ENCODE results near the gene LMLN. TPM values are rescaled to one million over a fixed set of nuclear protein-coding genes. Genes with fewer than 3 reads are reported as not detected.
"Not testable (repeated sequence)": the region's sequence is repeated elsewhere in the genome, so short reads cannot be mapped to it uniquely, and the experiment has no call there.

Gene LMLN
- total and polyA plus RNA-seq, 2 experiments from 2014 or later, result 3.1 to 6.2 TPM

- in situ Hi-C loops (cut with MboI), result no loop called here
- H3K9ac ChIP-seq, result no peak overlapping the region
Measured at GRCh38 chr3:198048445-198048844, 88.4 kb downstream of the LMLN start.

DNA sequence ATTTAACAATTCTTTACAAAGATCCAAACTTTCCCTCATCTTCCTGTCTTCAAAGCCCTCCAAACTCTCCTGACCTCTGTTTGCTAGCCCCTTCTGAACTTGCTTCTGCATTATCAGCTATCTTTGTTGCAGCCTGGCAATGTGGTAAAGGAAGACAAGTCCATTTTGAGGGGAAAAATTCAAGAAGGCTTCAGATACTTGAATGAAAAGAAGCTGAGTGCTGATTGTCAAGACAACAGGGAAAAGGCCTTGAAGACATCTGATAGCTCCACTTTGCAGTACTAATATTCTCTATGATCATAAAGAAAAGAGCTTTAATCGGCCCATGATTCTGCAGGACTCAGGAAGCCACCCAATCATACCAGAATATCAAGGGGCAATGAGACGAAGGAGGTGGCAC lies 91.8 kb downstream of the LMLN start:
- 45 to 46% methylated on average over 2 of the region's 2 CpGs for WGBS, 2 experiments (ENCODE audit: low coverage in 1 of 2, low lambda C conversion rate in 2 of 2, missing lambda C conversion rate in 2 of 2)
- in situ Hi-C loops (cut with MboI), result no loop called here
- TF ChIP-seq EZH2 (IDR thresholded peaks at IDR 0.05; ENCODE audit: insufficient read depth, poor library complexity, severe bottlenecking), result no peak
- no peak for TF ChIP-seq EZH2phosphoT487 (IDR thresholded peaks at IDR 0.05; ENCODE audit: insufficient read depth, low read depth)

More at GRCh38 chr3:198048445-198048844, 88.4 kb downstream of the LMLN start:
- H3K9me2 ChIP-seq (ENCODE audit: insufficient read depth), result no peaks in the 10 kb centered on the region
- no peaks in the 10 kb centered on the region for H3K9me3 ChIP-seq (ENCODE audit: low read depth)
- no peak for TF ChIP-seq EZH2 (IDR thresholded peaks at IDR 0.05; ENCODE audit: insufficient read depth, poor library complexity, severe bottlenecking)
- no peak for TF ChIP-seq EZH2phosphoT487 (IDR thresholded peaks at IDR 0.05; ENCODE audit: insufficient read depth, low read depth)
- no peak overlapping the region for H3K4me2 ChIP-seq (ENCODE audit: unreplicated experiment)
- H4K20me1 ChIP-seq (ENCODE audit: insufficient read depth), result no peaks in the 10 kb centered on the region
- H3K79me2 ChIP-seq (ENCODE audit: insufficient read depth), result no peaks in the 10 kb centered on the region
- H3K4me3 ChIP-seq, result no peak overlapping the region
- H3K27me3 ChIP-seq (replicated peaks; ENCODE audit: insufficient read depth), result no peaks in the 10 kb centered on the region
- no peak overlapping the region for H3K27ac ChIP-seq
- no peak for DNase-seq
- no peak overlapping the region for H2AFZ ChIP-seq
- H3F3A ChIP-seq (ENCODE audit: insufficient read depth), result no peaks in the 10 kb centered on the region
- no peaks in the 10 kb centered on the region for H3K36me3 ChIP-seq (ENCODE audit: low read depth)
- H3K4me1 ChIP-seq (ENCODE audit: insufficient read depth), result no peaks in the 10 kb centered on the region

GRCh38 chr3:198053462-198053861 lies 93.4 kb downstream of the LMLN start:
- H4K20me1 ChIP-seq (ENCODE audit: insufficient read depth); H3K27ac ChIP-seq; H3K9me3 ChIP-seq (ENCODE audit: low read depth); H3F3A ChIP-seq (ENCODE audit: insufficient read depth); H3K9me2 ChIP-seq (ENCODE audit: insufficient read depth); H3K4me3 ChIP-seq; in situ Hi-C loops (cut with MboI); H3K36me3 ChIP-seq (ENCODE audit: low read depth); H3K27me3 ChIP-seq (replicated peaks; ENCODE audit: insufficient read depth); H3K79me2 ChIP-seq (ENCODE audit: insufficient read depth); H3K4me2 ChIP-seq (ENCODE audit: unreplicated experiment); H3K9ac ChIP-seq; DNase-seq; H2AFZ ChIP-seq; H3K4me1 ChIP-seq (ENCODE audit: insufficient read depth): not testable (repeated sequence)

More for the DNA sequence above, 91.8 kb downstream of the LMLN start:
- no peaks in the 10 kb centered on the region for H3K9me2 ChIP-seq (ENCODE audit: insufficient read depth)
- no peak overlapping the region for H3K9ac ChIP-seq
- no peaks in the 10 kb centered on the region for H3K79me2 ChIP-seq (ENCODE audit: insufficient read depth)
- no peaks in the 10 kb centered on the region for H3K4me1 ChIP-seq (ENCODE audit: insufficient read depth)
- H3K9me3 ChIP-seq (ENCODE audit: low read depth), result no peaks in the 10 kb centered on the region
- H2AFZ ChIP-seq, result no peak overlapping the region
- H3F3A ChIP-seq (ENCODE audit: insufficient read depth), result no peaks in the 10 kb centered on the region
- H3K4me3 ChIP-seq, result no peak overlapping the region
- no peaks in the 10 kb centered on the region; the same call in 1 of the 2 replicates for H3K27me3 ChIP-seq (replicated peaks; ENCODE audit: insufficient read depth)
- no peak overlapping the region for H3K4me2 ChIP-seq (ENCODE audit: unreplicated experiment)
- H3K27ac ChIP-seq, result no peak overlapping the region
- no peak for DNase-seq
- no peaks in the 10 kb centered on the region for H3K36me3 ChIP-seq (ENCODE audit: low read depth)
- no peaks in the 10 kb centered on the region for H4K20me1 ChIP-seq (ENCODE audit: insufficient read depth)

DNA sequence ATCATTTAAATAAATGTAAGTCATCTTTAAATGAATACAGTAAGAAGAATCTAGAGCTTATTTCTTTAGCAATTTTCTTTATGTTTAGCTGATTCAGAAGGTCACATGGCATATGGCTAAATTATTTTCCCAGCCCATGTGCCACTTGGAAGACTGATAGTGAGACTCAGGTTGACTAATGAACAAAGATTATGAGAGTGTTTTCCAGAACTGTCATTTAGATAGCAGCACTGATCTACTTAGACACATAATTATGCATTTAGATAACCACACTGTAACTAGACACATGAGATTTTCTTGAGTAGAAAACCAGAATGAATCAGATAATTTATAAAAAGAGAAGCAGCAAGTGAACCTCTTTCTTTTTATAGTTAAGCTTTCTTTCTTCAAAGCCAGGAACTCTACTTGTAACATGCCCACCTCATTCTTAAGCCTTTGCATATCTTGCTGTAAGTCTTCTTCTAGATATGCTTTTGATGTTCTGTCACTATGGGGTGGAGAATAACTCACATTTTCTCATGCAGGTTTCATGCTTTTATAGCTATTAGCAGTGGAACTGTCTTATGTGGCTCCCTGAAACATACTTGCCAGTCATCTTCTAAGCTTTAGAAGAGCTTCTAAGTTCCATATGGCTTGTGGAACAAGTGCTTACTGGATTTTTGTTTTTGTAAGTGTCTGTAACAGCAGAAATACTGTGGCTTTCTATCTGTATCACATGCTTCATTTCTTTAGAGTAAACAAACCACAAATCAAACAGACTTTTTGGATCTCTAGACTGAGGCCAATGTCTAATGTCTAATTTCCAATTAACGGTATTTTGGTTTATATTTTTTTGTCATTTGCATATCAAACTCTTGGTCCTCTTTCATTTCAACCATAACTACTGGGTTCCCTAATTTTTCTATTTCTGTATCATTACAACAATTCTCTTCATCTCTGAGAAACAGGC lies 101.4 kb downstream of the LMLN start:
- Histone ChIP-seq H3K4me1 (ENCODE audit: insufficient read depth) (no peaks in the 10 kb centered on the region), H3K27ac (no peak overlapping the region), H4K20me1 (ENCODE audit: insufficient read depth) (no peaks in the 10 kb centered on the region), H3K9ac (no peak overlapping the region), H3K9me3 (ENCODE audit: low read depth) (no peaks in the 10 kb centered on the region), H2AFZ (no peak overlapping the region), H3K27me3 (replicated peaks; ENCODE audit: insufficient read depth) (peaks cover 82% of the 10 kb centered on the region), H3K36me3 (ENCODE audit: low read depth) (no peaks in the 10 kb centered on the region), H3K9me2 (ENCODE audit: insufficient read depth) (no peaks in the 10 kb centered on the region), H3K4me2 (ENCODE audit: unreplicated experiment) (no peak overlapping the region), H3K79me2 (ENCODE audit: insufficient read depth) (no peaks in the 10 kb centered on the region), H3K4me3 (no peak overlapping the region), H3F3A (ENCODE audit: insufficient read depth) (no peaks in the 10 kb centered on the region)
- in situ Hi-C loops (cut with MboI), result no loop called here
- DNase-seq, result no peak
- TF ChIP-seq EZH2 (IDR thresholded peaks at IDR 0.05; ENCODE audit: insufficient read depth, poor library complexity, severe bottlenecking) (no peak), EZH2phosphoT487 (IDR thresholded peaks at IDR 0.05; ENCODE audit: insufficient read depth, low read depth) (no peak)
- 58 to 60% methylated on average over 1 of the region's 1 CpG for WGBS, 2 experiments (ENCODE audit: low coverage in 1 of 2, low lambda C conversion rate in 2 of 2, missing lambda C conversion rate in 2 of 2)
